Astrocyte (in vitro differentiated cells and primary cell): Measurements from ENCODE around the gene ANKRD1. TPM values are rescaled to one million over a fixed set of nuclear protein-coding genes. Genes with fewer than 3 reads are reported as not detected.

ENCODE experiments used
- DNase-seq: peaks from one replicate; pipeline ENCODE4 v3.0.0-alpha.2; 2010; ENCODE audit warnings: low read depth
- FAIRE-seq: peaks from 2 replicates; lab custom pipeline; 2011; peaks lifted over from hg19 to GRCh38; lab: Jason Lieb, UNC
- H2AFZ ChIP-seq: 2 replicates; pipeline ENCODE4 v1.6.0; 2012; ENCODE audit warnings: low read depth, low read length, inconsistent platforms
- H3K27ac ChIP-seq: 2 replicates; pipeline ENCODE4 v1.5.1; 2011; ENCODE audit warnings: low read depth, low read length, inconsistent platforms
- H3K27me3 ChIP-seq: 2 replicates; pipeline ENCODE4 v1.6.0; 2011; ENCODE audit warnings: low read length, inconsistent platforms; ENCODE audit not compliant: insufficient read depth
- H3K36me3 ChIP-seq: 2 replicates; pipeline ENCODE4 v1.5.1; 2011; ENCODE audit warnings: low read length, inconsistent platforms; ENCODE audit not compliant: insufficient read depth
- H3K4me1 ChIP-seq: 2 replicates; pipeline ENCODE4 v1.5.1; 2011; ENCODE audit warnings: low read length, inconsistent platforms; ENCODE audit not compliant: insufficient read depth
- H3K4me2 ChIP-seq: 2 replicates; pipeline ENCODE4 v1.6.0; 2012; ENCODE audit warnings: low read length, inconsistent platforms
- H3K4me3 ChIP-seq: 2 replicates; pipeline ENCODE4 v1.5.1; 2011; ENCODE audit warnings: low read depth, mild to moderate bottlenecking, low read length, inconsistent platforms; ENCODE audit not compliant: insufficient read depth
- H3K79me2 ChIP-seq: 2 replicates; pipeline ENCODE4 v1.6.0; 2012; ENCODE audit warnings: mild to moderate bottlenecking, low read length, inconsistent platforms; ENCODE audit not compliant: insufficient read depth
- H3K9ac ChIP-seq: 2 replicates; pipeline ENCODE4 v1.6.0; 2012; ENCODE audit warnings: mild to moderate bottlenecking, low read length, inconsistent platforms
- H3K9me3 ChIP-seq: 2 replicates; pipeline ENCODE4 v1.5.1; 2012; ENCODE audit warnings: low read depth, mild to moderate bottlenecking, low read length, inconsistent platforms; ENCODE audit not compliant: insufficient read depth
- H4K20me1 ChIP-seq: 2 replicates; pipeline ENCODE4 v1.6.0; 2012; ENCODE audit warnings: low read length, inconsistent platforms; ENCODE audit not compliant: insufficient read depth
- H3K27ac Mint-ChIP-seq: one replicate; pipeline ENCODE4 v1.8.0; 2021; ENCODE audit warnings: mild to moderate bottlenecking, mixed read lengths; ENCODE audit not compliant: unreplicated experiment
- H3K27me3 Mint-ChIP-seq: one replicate; pipeline ENCODE4 v1.8.0; 2021; ENCODE audit warnings: low read depth, mixed read lengths; ENCODE audit not compliant: unreplicated experiment
- H3K36me3 Mint-ChIP-seq: one replicate; pipeline ENCODE4 v1.8.0; 2021; ENCODE audit warnings: low read depth, mixed read lengths; ENCODE audit not compliant: unreplicated experiment
- H3K4me1 Mint-ChIP-seq: one replicate; pipeline ENCODE4 v1.8.0; 2021; ENCODE audit warnings: low read depth, mixed read lengths; ENCODE audit not compliant: unreplicated experiment
- H3K4me3 Mint-ChIP-seq: one replicate; pipeline ENCODE4 v1.8.0; 2021; ENCODE audit warnings: mild to moderate bottlenecking, moderate library complexity, mixed read lengths; ENCODE audit not compliant: unreplicated experiment
- H3K9me3 Mint-ChIP-seq: one replicate; pipeline ENCODE4 v1.8.0; 2021; ENCODE audit warnings: mild to moderate bottlenecking, mixed read lengths; ENCODE audit not compliant: unreplicated experiment
- EZH2 ChIP-seq: IDR thresholded peaks from 2 replicates; pipeline ENCODE4 v1.6.1; 2012; ENCODE audit warnings: mild to moderate bottlenecking, low read length, inconsistent platforms; ENCODE audit not compliant: insufficient read depth
- total RNA-seq: library from RNA; stranded (reverse); gene quantifications from 2 replicates; pipeline ENCODE4 v1.2.1, GENCODE V29; 2021
- TF ChIP-seq, protein P1 (sequence below): IDR thresholded peaks from 2 replicates; pipeline ENCODE4 v1.5.1; 2011; ENCODE audit warnings: low read depth, mild to moderate bottlenecking, inconsistent platforms, low read length, moderate library complexity; ENCODE audit not compliant: insufficient read depth

ANKRD1 gene
- total RNA-seq, 1 donor from 2014 or later: 913 TPM

- no peak overlapping the region for H2AFZ ChIP-seq
- Mint-ChIP-seq H3K27me3 (no peaks in the 10 kb centered on the region), H3K4me3 (no peak overlapping the region), H3K4me1 (no peaks in the 10 kb centered on the region), H3K27ac (no peak overlapping the region), H3K9me3 (no peaks in the 10 kb centered on the region), H3K36me3 (peaks cover 8% of the 10 kb centered on the region)
- DNase-seq (no peak), FAIRE-seq (no peak)
- no peak overlapping the region for H3K4me2 ChIP-seq
- no peaks in the 10 kb centered on the region for H3K9me3 ChIP-seq
- H3K4me3 ChIP-seq: no peak overlapping the region
- peaks cover 15% of the 10 kb centered on the region for H3K36me3 ChIP-seq
- H3K79me2 ChIP-seq: no peaks in the 10 kb centered on the region
- TF ChIP-seq, protein P1, sequence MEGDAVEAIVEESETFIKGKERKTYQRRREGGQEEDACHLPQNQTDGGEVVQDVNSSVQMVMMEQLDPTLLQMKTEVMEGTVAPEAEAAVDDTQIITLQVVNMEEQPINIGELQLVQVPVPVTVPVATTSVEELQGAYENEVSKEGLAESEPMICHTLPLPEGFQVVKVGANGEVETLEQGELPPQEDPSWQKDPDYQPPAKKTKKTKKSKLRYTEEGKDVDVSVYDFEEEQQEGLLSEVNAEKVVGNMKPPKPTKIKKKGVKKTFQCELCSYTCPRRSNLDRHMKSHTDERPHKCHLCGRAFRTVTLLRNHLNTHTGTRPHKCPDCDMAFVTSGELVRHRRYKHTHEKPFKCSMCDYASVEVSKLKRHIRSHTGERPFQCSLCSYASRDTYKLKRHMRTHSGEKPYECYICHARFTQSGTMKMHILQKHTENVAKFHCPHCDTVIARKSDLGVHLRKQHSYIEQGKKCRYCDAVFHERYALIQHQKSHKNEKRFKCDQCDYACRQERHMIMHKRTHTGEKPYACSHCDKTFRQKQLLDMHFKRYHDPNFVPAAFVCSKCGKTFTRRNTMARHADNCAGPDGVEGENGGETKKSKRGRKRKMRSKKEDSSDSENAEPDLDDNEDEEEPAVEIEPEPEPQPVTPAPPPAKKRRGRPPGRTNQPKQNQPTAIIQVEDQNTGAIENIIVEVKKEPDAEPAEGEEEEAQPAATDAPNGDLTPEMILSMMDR: no peak
- no peak for TF ChIP-seq EZH2
- H3K4me1 ChIP-seq: peaks cover 8% of the 10 kb centered on the region
- H3K9ac ChIP-seq: no peak overlapping the region
- H3K27me3 ChIP-seq: no peaks in the 10 kb centered on the region
- H3K27ac ChIP-seq: no peak overlapping the region
- no peaks in the 10 kb centered on the region for H4K20me1 ChIP-seq
Measured at GRCh38 chr10:90888387-90888786, 32.5 kb downstream of the ANKRD1 start.

DNA sequence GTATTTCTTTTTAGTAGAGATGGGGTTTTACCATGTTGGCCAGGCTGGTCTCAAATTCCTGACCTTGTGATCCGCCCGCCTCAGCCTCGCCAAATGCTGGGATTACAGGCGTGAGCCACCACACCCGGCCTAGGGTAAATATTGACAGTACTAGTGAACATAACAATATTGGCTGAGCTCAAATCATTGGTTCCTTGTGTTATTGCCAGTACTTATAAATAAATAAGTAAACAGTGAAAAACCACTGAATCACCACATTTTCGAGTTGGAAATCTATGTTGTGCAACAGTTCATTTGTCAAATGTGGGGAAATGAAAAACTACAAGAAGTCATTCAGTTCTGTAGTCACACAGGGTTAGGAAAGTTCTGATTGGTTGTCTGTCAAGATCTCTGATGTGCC lies 33.3 kb downstream of the ANKRD1 start:
- H3K27me3 ChIP-seq: no peaks in the 10 kb centered on the region
- H3K27me3 Mint-ChIP-seq: no peaks in the 10 kb centered on the region
- H3K36me3 ChIP-seq: peaks cover 15% of the 10 kb centered on the region
- H3K4me3 Mint-ChIP-seq: no peak overlapping the region
- peaks cover 8% of the 10 kb centered on the region for H3K36me3 Mint-ChIP-seq
- no peak overlapping the region for H3K27ac ChIP-seq
- no peak overlapping the region for H2AFZ ChIP-seq
- no peaks in the 10 kb centered on the region for H3K4me1 Mint-ChIP-seq
- H4K20me1 ChIP-seq: no peaks in the 10 kb centered on the region
- H3K4me3 ChIP-seq: no peak overlapping the region
- no peak overlapping the region for H3K27ac Mint-ChIP-seq
- no peaks in the 10 kb centered on the region for H3K9me3 ChIP-seq
- DNase-seq (no peak), FAIRE-seq (peak; percentile 5)
- TF ChIP-seq, protein P1: no peak
- TF ChIP-seq EZH2: no peak
- H3K4me2 ChIP-seq: no peak overlapping the region
- no peak overlapping the region for H3K9ac ChIP-seq
- peaks cover 8% of the 10 kb centered on the region for H3K4me1 ChIP-seq
- no peaks in the 10 kb centered on the region for H3K79me2 ChIP-seq
- H3K9me3 Mint-ChIP-seq: no peaks in the 10 kb centered on the region

- no peak overlapping the region for H3K9ac ChIP-seq
- H3K9me3 ChIP-seq: no peaks in the 10 kb centered on the region
- peak; percentile 82 for FAIRE-seq
- no peak overlapping the region for H2AFZ ChIP-seq
- H3K36me3 Mint-ChIP-seq: peaks cover 8% of the 10 kb centered on the region
- H3K36me3 ChIP-seq: peaks cover 13% of the 10 kb centered on the region
- H3K9me3 Mint-ChIP-seq: no peaks in the 10 kb centered on the region
- H3K27ac ChIP-seq: peak overlapping the region; percentile 1
- H3K27me3 ChIP-seq: no peaks in the 10 kb centered on the region
- H3K27me3 Mint-ChIP-seq: no peaks in the 10 kb centered on the region
- H3K4me3 Mint-ChIP-seq: no peak overlapping the region
- TF ChIP-seq EZH2: no peak
- TF ChIP-seq, protein P1: no peak
- no peaks in the 10 kb centered on the region for H3K79me2 ChIP-seq
- no peak overlapping the region for H3K4me3 ChIP-seq
- no peak overlapping the region for H3K4me2 ChIP-seq
- peaks cover 8% of the 10 kb centered on the region for H3K4me1 ChIP-seq
- DNase-seq: peak; percentile 87
- H4K20me1 ChIP-seq: no peaks in the 10 kb centered on the region
- H3K4me1 Mint-ChIP-seq: no peaks in the 10 kb centered on the region
- no peak overlapping the region for H3K27ac Mint-ChIP-seq
Measured at GRCh38 chr10:90885176-90885575, 35.7 kb downstream of the ANKRD1 start.
